ENCODE data around the gene NATD1. TPM values are rescaled to one million over a fixed set of nuclear protein-coding genes. Genes with fewer than 3 reads are reported as not detected.

NATD1 gene
- total and polyA plus RNA-seq, 9 of the 15 experiments (the other 6 are each of a cell fraction or from before 2014, with no cell fraction given), result 0.24 to 5.4 (median 1.6) TPM

DNA sequence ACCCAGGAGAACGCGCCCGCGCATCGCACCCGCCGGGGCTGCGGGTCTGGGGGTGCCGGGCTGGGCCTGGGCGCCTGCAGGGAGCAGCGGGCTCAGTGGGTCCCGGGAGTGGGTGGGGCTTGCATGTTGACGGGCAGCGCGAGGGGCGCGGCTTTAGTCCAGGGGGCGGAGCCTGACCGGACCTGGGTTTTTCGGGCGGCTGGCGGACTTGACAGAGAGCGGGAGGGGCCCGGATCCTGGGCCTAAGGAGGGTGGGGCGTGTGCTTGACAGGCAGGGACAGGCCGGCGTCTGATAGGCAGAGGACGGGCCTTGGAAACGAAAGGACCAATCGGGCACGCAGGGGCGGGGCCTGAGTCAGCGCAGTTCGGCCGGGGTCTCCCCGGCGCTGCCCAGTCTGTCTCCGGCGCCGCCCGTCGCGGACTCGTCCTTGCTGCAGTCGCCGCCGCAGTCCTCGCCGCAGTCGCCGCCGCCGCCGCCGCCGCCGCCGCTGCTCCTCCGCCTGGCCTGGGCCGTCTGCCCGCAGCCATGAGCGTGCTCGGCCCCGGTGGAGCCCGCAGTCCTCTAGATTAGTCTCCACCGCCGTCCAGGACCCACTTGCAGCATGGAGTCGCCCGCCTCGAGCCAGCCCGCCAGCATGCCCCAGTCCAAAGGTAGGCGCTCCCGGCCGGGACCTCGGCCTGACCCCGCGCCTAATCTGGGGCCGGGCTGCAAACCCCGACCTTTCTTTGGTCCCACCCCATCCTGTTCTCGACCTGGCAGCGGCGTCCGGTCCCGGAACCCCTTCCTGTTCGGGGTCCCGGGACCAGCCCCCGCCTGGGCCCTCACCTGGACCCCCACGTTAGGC, 31.3 kb upstream of the NATD1 start, which contains the start of gene MAP2K3 (continued):
- TF ChIP-seq FOXP4 (CRISPR knock-in tag; IDR thresholded peaks at IDR 0.05; ENCODE audit: borderline replicate concordance), result no peak
- TF ChIP-seq CBFA2T2 (conservative IDR thresholded peaks at IDR 0.05), result no peak
- TF ChIP-seq EP300 (IDR thresholded peaks at IDR 0.05; ENCODE audit: low read length), result no peak
- TF ChIP-seq CREBBP (IDR thresholded peaks at IDR 0.05; ENCODE audit: low read depth, low read length), result no peak
- no peak for TF ChIP-seq BRCA1 (IDR thresholded peaks at IDR 0.05)
- no peak for TF ChIP-seq BRCA1 (CRISPR knock-in tag; IDR thresholded peaks at IDR 0.05)
- TF ChIP-seq ZNF507 (tag; conservative IDR thresholded peaks at IDR 0.05), result no peak
- TF ChIP-seq CHAMP1 (IDR thresholded peaks at IDR 0.05), result no peak
- no peak for TF ChIP-seq HEY1 (CRISPR knock-in tag; IDR thresholded peaks at IDR 0.05; ENCODE audit: borderline replicate concordance)
- no peak for TF ChIP-seq NCOA6 (IDR thresholded peaks at IDR 0.05)
- TF ChIP-seq HNRNPUL1 (IDR thresholded peaks at IDR 0.05; ENCODE audit: low read length), result no peak
- TF ChIP-seq, protein P1, sequence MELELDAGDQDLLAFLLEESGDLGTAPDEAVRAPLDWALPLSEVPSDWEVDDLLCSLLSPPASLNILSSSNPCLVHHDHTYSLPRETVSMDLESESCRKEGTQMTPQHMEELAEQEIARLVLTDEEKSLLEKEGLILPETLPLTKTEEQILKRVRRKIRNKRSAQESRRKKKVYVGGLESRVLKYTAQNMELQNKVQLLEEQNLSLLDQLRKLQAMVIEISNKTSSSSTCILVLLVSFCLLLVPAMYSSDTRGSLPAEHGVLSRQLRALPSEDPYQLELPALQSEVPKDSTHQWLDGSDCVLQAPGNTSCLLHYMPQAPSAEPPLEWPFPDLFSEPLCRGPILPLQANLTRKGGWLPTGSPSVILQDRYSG (tag; conservative IDR thresholded peaks at IDR 0.05; ENCODE audit: low read depth), result no peak
- no peak for TF ChIP-seq KLF6 (CRISPR knock-in tag; IDR thresholded peaks at IDR 0.05; ENCODE audit: borderline replicate concordance)
- no peak for TF ChIP-seq SUPT5H (IDR thresholded peaks at IDR 0.05)
- no peak for TF ChIP-seq POU5F1 (IDR thresholded peaks at IDR 0.05; ENCODE audit: borderline replicate concordance, low read depth, low read length, partially characterized antibody)
- TF ChIP-seq PRPF4 (IDR thresholded peaks at IDR 0.05; ENCODE audit: insufficient read depth, low read depth, low read length, poor library complexity, severe bottlenecking), result no peak
- no peak for TF ChIP-seq RBM14 (IDR thresholded peaks at IDR 0.05; ENCODE audit: borderline replicate concordance, insufficient read depth, low read depth, low read length)
- no peak for TF ChIP-seq PPARD (CRISPR knock-in tag; IDR thresholded peaks at IDR 0.05)
- TF ChIP-seq CBX8 (IDR thresholded peaks at IDR 0.05; ENCODE audit: borderline replicate concordance, extremely low read depth, low read depth, low read length, poor library complexity, severe bottlenecking), result no peak
- TF ChIP-seq NFRKB (IDR thresholded peaks at IDR 0.05; ENCODE audit: low read depth), result no peak
- no peak for TF ChIP-seq ZC3H8 (IDR thresholded peaks at IDR 0.05)
- TF ChIP-seq U2AF2 (optimal IDR thresholded peaks at IDR 0.05; ENCODE audit: low read depth, low read length), result no peak

Measured in K562 (cell line).